ENCODE measurements around the gene BRD4. TPM values are rescaled to one million over a fixed set of nuclear protein-coding genes. Genes with fewer than 3 reads are reported as not detected.

BRD4 gene
- total RNA-seq, 1 donor from 2014 or later: 42.4 TPM

GRCh38 chr19:15372470-15372869 is 40.1 kb upstream of the BRD4 start:
- no peak for DNase-seq (ENCODE audit: low read depth)
- H3K4me3 ChIP-seq (ENCODE audit: low read depth, low read length): no peak overlapping the region
- no peaks in the 10 kb centered on the region for H3K27me3 ChIP-seq (ENCODE audit: control insufficient read depth, insufficient read depth, low read length)
- no peak for TF ChIP-seq CTCF (IDR thresholded peaks at IDR 0.05; ENCODE audit: insufficient read depth, low read length, poor library complexity, severe bottlenecking)
- H3K36me3 ChIP-seq (ENCODE audit: control insufficient read depth, insufficient read depth, low read length): peaks cover 9% of the 10 kb centered on the region

GRCh38 chr19:15371786-15372380 is 39.5 kb upstream of the BRD4 start:
- no peak for TF ChIP-seq CTCF (IDR thresholded peaks at IDR 0.05; ENCODE audit: insufficient read depth, low read length, poor library complexity, severe bottlenecking)
- DNase-seq (ENCODE audit: low read depth): no peak
- Histone ChIP-seq H3K4me3 (ENCODE audit: low read depth, low read length) (no peak overlapping the region), H3K27me3 (ENCODE audit: control insufficient read depth, insufficient read depth, low read length) (no peaks in the 10 kb centered on the region), H3K36me3 (ENCODE audit: control insufficient read depth, insufficient read depth, low read length) (peaks cover 9% of the 10 kb centered on the region)

- Histone ChIP-seq H3K4me3 (ENCODE audit: low read depth, low read length) (no peak overlapping the region), H3K36me3 (ENCODE audit: control insufficient read depth, insufficient read depth, low read length) (peaks cover 9% of the 10 kb centered on the region), H3K27me3 (ENCODE audit: control insufficient read depth, insufficient read depth, low read length) (no peaks in the 10 kb centered on the region)
- DNase-seq (ENCODE audit: low read depth): no peak
- no peak for TF ChIP-seq CTCF (IDR thresholded peaks at IDR 0.05; ENCODE audit: insufficient read depth, low read length, poor library complexity, severe bottlenecking)
These were observed 38.8 kb upstream of the BRD4 start for GRCh38 chr19:15371119-15371518.

GRCh38 chr19:15369594-15369891 is 37.2 kb upstream of the BRD4 start:
- H3K27me3 ChIP-seq (ENCODE audit: control insufficient read depth, insufficient read depth, low read length): no peaks in the 10 kb centered on the region
- TF ChIP-seq CTCF (IDR thresholded peaks at IDR 0.05; ENCODE audit: insufficient read depth, low read length, poor library complexity, severe bottlenecking): no peak
- no peak overlapping the region for H3K4me3 ChIP-seq (ENCODE audit: low read depth, low read length)
- peaks cover 9% of the 10 kb centered on the region for H3K36me3 ChIP-seq (ENCODE audit: control insufficient read depth, insufficient read depth, low read length)
- no peak for DNase-seq (ENCODE audit: low read depth)

- H3K4me3 ChIP-seq (ENCODE audit: low read depth, low read length): no peak overlapping the region
- no peak for DNase-seq (ENCODE audit: low read depth)
- TF ChIP-seq CTCF (IDR thresholded peaks at IDR 0.05; ENCODE audit: insufficient read depth, low read length, poor library complexity, severe bottlenecking): no peak
- H3K27me3 ChIP-seq (ENCODE audit: control insufficient read depth, insufficient read depth, low read length): no peaks in the 10 kb centered on the region
- H3K36me3 ChIP-seq (ENCODE audit: control insufficient read depth, insufficient read depth, low read length): peaks cover 7% of the 10 kb centered on the region
These were observed 36.7 kb upstream of the BRD4 start for GRCh38 chr19:15368798-15369593.
